ENCODE data around the gene CNTNAP2.

Gene CNTNAP2

DNA sequence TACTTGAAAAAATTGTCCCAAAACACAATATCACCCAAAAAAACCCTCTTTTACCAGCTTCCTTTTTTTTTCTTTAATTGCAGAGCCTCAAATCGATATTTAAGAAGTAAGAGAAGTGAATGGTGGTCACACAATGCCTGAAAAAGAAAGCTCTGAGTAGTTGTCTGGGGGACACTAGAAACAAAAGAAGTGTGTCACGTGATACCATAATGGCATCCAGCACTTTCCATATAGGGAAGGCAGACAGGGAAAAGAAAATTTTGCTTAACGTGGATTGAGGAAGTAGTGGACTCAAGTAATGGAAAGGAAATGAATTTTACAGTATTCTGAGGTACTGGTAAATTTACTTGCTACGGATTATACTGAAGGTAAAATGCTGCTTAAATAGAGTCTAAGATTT lies 1708.1 kb downstream of the CNTNAP2 start:
- TF ChIP-seq, protein P1, sequence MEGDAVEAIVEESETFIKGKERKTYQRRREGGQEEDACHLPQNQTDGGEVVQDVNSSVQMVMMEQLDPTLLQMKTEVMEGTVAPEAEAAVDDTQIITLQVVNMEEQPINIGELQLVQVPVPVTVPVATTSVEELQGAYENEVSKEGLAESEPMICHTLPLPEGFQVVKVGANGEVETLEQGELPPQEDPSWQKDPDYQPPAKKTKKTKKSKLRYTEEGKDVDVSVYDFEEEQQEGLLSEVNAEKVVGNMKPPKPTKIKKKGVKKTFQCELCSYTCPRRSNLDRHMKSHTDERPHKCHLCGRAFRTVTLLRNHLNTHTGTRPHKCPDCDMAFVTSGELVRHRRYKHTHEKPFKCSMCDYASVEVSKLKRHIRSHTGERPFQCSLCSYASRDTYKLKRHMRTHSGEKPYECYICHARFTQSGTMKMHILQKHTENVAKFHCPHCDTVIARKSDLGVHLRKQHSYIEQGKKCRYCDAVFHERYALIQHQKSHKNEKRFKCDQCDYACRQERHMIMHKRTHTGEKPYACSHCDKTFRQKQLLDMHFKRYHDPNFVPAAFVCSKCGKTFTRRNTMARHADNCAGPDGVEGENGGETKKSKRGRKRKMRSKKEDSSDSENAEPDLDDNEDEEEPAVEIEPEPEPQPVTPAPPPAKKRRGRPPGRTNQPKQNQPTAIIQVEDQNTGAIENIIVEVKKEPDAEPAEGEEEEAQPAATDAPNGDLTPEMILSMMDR (IDR thresholded peaks at IDR 0.05; ENCODE audit: insufficient read depth, low read length, poor library complexity, severe bottlenecking): no peak
- no peak for TF ChIP-seq EZH2phosphoT487 (conservative IDR thresholded peaks at IDR 0.05; ENCODE audit: low read length)
- Histone ChIP-seq H3K27ac (ENCODE audit: low read depth, low read length) (no peak overlapping the region), H3K79me2 (ENCODE audit: insufficient read depth, low read length) (no peaks in the 10 kb centered on the region), H3K4me2 (ENCODE audit: low read depth, low read length, poor library complexity, severe bottlenecking) (no peak overlapping the region), H3K9me3 (ENCODE audit: insufficient read depth, low read length) (no peaks in the 10 kb centered on the region), H3K27me3 (ENCODE audit: low read length) (no peaks in the 10 kb centered on the region), H3K9ac (ENCODE audit: low read length) (no peak overlapping the region), H3K36me3 (ENCODE audit: low read length) (no peaks in the 10 kb centered on the region), H4K20me1 (ENCODE audit: low read depth, low read length) (no peaks in the 10 kb centered on the region), H3F3A (ENCODE audit: insufficient read depth) (no peaks in the 10 kb centered on the region), H3K4me3 (ENCODE audit: insufficient read depth, low read length, poor library complexity, severe bottlenecking) (no peak overlapping the region), H2AFZ (ENCODE audit: low read depth, low read length, severe bottlenecking) (no peak overlapping the region), H3K9me2 (replicated peaks; ENCODE audit: insufficient read depth, low read length) (no peaks in the 10 kb centered on the region)

DNA sequence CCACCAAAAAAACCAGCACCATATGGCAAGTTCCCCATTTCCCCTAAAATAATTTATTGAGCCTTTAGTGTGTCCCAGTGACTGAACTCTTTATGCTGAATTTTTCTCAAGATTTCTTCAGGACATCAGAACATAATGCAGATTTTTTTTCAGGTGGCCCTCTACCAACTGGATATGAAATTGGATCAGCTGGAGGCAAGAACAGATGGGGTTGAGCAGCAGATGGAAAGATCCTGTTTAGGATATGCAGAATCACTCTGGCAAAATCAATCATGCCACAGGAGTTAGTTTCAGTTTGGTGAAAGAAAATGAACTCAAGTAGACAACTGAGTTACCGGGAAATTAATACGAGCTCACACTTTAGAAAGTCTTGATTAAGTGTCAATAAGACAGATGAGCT lies 1712.4 kb downstream of the CNTNAP2 start:
- no peaks in the 10 kb centered on the region for H3K9me2 ChIP-seq (replicated peaks; ENCODE audit: insufficient read depth, low read length)
- H3K27me3 ChIP-seq (ENCODE audit: low read length): no peaks in the 10 kb centered on the region
- H4K20me1 ChIP-seq (ENCODE audit: low read depth, low read length): no peaks in the 10 kb centered on the region
- no peaks in the 10 kb centered on the region for H3K9me3 ChIP-seq (ENCODE audit: insufficient read depth, low read length)
- H2AFZ ChIP-seq (ENCODE audit: low read depth, low read length, severe bottlenecking): no peak overlapping the region
- H3K4me3 ChIP-seq (ENCODE audit: insufficient read depth, low read length, poor library complexity, severe bottlenecking): no peak overlapping the region
- H3K4me2 ChIP-seq (ENCODE audit: low read depth, low read length, poor library complexity, severe bottlenecking): no peak overlapping the region
- no peaks in the 10 kb centered on the region for H3F3A ChIP-seq (ENCODE audit: insufficient read depth)
- H3K9ac ChIP-seq (ENCODE audit: low read length): no peak overlapping the region
- no peak for TF ChIP-seq EZH2phosphoT487 (conservative IDR thresholded peaks at IDR 0.05; ENCODE audit: low read length)
- TF ChIP-seq, protein P1 (IDR thresholded peaks at IDR 0.05; ENCODE audit: insufficient read depth, low read length, poor library complexity, severe bottlenecking): no peak
- H3K27ac ChIP-seq (ENCODE audit: low read depth, low read length): no peak overlapping the region
- H3K79me2 ChIP-seq (ENCODE audit: insufficient read depth, low read length): no peaks in the 10 kb centered on the region
- no peaks in the 10 kb centered on the region for H3K36me3 ChIP-seq (ENCODE audit: low read length)

DNA sequence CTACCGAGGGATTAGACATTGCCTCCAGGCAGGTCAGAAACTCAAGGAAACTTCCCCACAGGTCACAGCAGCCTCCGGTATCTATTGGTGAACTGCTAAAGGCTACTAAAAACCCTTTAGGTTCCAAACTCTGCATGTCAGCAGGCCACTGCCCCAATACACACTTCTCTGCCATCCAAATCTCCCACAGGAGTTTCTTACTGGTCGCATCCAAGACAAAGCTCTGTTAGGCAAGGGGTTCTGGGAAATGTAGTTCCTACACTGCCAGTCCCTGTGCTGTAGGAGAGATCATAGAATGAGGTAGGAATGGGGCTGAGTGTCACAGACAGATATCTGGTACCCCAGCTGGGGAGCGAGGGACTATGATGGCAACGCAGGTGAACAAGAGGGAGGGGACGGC lies 1717.0 kb downstream of the CNTNAP2 start:
- Histone ChIP-seq H3K36me3 (ENCODE audit: low read length) (no peaks in the 10 kb centered on the region), H2AFZ (ENCODE audit: low read depth, low read length, severe bottlenecking) (no peak overlapping the region), H3K9me2 (replicated peaks; ENCODE audit: insufficient read depth, low read length) (no peaks in the 10 kb centered on the region), H3K9ac (ENCODE audit: low read length) (no peak overlapping the region), H3K4me2 (ENCODE audit: low read depth, low read length, poor library complexity, severe bottlenecking) (no peak overlapping the region), H4K20me1 (ENCODE audit: low read depth, low read length) (no peaks in the 10 kb centered on the region), H3K79me2 (ENCODE audit: insufficient read depth, low read length) (no peaks in the 10 kb centered on the region), H3K4me3 (ENCODE audit: insufficient read depth, low read length, poor library complexity, severe bottlenecking) (no peak overlapping the region), H3F3A (ENCODE audit: insufficient read depth) (no peaks in the 10 kb centered on the region), H3K27ac (ENCODE audit: low read depth, low read length) (no peak overlapping the region), H3K9me3 (ENCODE audit: insufficient read depth, low read length) (no peaks in the 10 kb centered on the region), H3K27me3 (ENCODE audit: low read length) (no peaks in the 10 kb centered on the region)
- no peak for TF ChIP-seq EZH2phosphoT487 (conservative IDR thresholded peaks at IDR 0.05; ENCODE audit: low read length)
- TF ChIP-seq, protein P1 (IDR thresholded peaks at IDR 0.05; ENCODE audit: insufficient read depth, low read length, poor library complexity, severe bottlenecking): no peak
